PC-3 (cell line): ENCODE measurements around the gene FOXD3.

ENCODE experiments used
- CTCF ChIP-seq: fragments of 300-600 bp; sonication (generic); conservative IDR thresholded peaks from 2 replicates; pipeline ENCODE4 v1.5.1; 2017; ENCODE audit warnings: antibody characterized with exemption, low read depth, mild to moderate bottlenecking, low read length
- EZH2phosphoT487 ChIP-seq: fragments of 300-600 bp; sonication (generic); IDR thresholded peaks from 2 replicates; pipeline ENCODE4 v1.6.1; 2018; ENCODE audit warnings: mild to moderate bottlenecking, antibody characterized with exemption, low read length, borderline replicate concordance

GRCh38 chr1:63319046-63320021 is 3.0 kb upstream of the FOXD3 start:
- TF ChIP-seq CTCF: no peak
- TF ChIP-seq EZH2phosphoT487: no peak
